SK-N-SH (cell line): ENCODE results near the gene FSHR. TPM values are rescaled to one million over a fixed set of nuclear protein-coding genes. Genes with fewer than 3 reads are reported as not detected.

Experiments
- CTCF ChIA-PET: fragments of 300-600, 350-600 bp; formaldehyde crosslinking; extraction: SDS; loops from one replicate; lab custom pipeline; 2021; lab: Yijun Ruan, JAX
- POLR2A ChIA-PET: fragments of 350-600 bp; sonication (Branson Sonifier 250); formaldehyde crosslinking; extraction: SDS; loops from one replicate; lab custom pipeline; 2020; ENCODE audit warnings: antibody characterized with exemption, inconsistent platforms; lab: Yijun Ruan, JAX
- DNase-seq: peaks from one replicate; pipeline ENCODE4 v3.0.0; 2012
- H2AFZ ChIP-seq: fragments of 200-600 bp; sonication (generic); 2 replicates; pipeline ENCODE4 v1.8.1; 2016; ENCODE audit warnings: antibody characterized with exemption, mild to moderate bottlenecking, low read depth
- H3F3A ChIP-seq: fragments of 200-600 bp; sonication (generic); replicated peaks from 2 replicates; pipeline ENCODE3; 2016; ENCODE audit warnings: antibody characterized with exemption, mild to moderate bottlenecking; ENCODE audit not compliant: insufficient read depth
- H3K27ac ChIP-seq, 2 experiments: fragments of 200-500 bp in 1 of 2; fragments of 200-600 bp in 1 of 2; sonication (Bioruptor generic) in 1 of 2; sonication (generic), shearing (Covaris generic) in 1 of 2; 2 replicates each; pipeline versions ENCODE4 v1.5.1 to v1.6.1; 2014 to 2016; ENCODE audit warnings: low read depth in 2 of 2, inconsistent platforms in 1 of 2, low read length in 1 of 2, mild to moderate bottlenecking in 1 of 2, mixed read lengths in 1 of 2
- H3K27me3 ChIP-seq: fragments of 200-600 bp; sonication (generic), shearing (Covaris generic); 2 replicates; pipeline ENCODE4 v1.6.1; 2016; ENCODE audit warnings: mixed run types; ENCODE audit not compliant: insufficient read depth
- H3K36me3 ChIP-seq, 2 experiments: fragments of 200-500 bp in 1 of 2; fragments of 200-600 bp in 1 of 2; sonication (Bioruptor generic) in 1 of 2; sonication (generic) in 1 of 2; replicated peaks in 1 of 2; 2 replicates each; pipeline versions ENCODE3 to v1.5.1; 2014 to 2016; ENCODE audit warnings: low read length in 1 of 2, mild to moderate bottlenecking in 1 of 2; ENCODE audit not compliant: insufficient read depth in 2 of 2, control insufficient read depth in 1 of 2
- H3K4me1 ChIP-seq, 2 experiments: fragments of 200-500 bp in 1 of 2; fragments of 200-600 bp in 1 of 2; sonication (Bioruptor generic) in 1 of 2; sonication (generic), shearing (Covaris generic) in 1 of 2; 2 replicates each; pipeline versions ENCODE4 v1.5.1 to v1.6.1; 2014 to 2016; ENCODE audit warnings: low read depth in 1 of 2, low read length in 1 of 2, mixed run types in 1 of 2; ENCODE audit not compliant: insufficient read depth in 2 of 2, control insufficient read depth in 1 of 2
- H3K4me2 ChIP-seq: fragments of 200-600 bp; sonication (generic), shearing (Covaris generic); 2 replicates; pipeline ENCODE4 v1.6.1; 2017; ENCODE audit warnings: mixed run types
- H3K4me3 ChIP-seq, 2 experiments: fragments of 200-500 bp in 1 of 2; fragments of 200-600 bp in 1 of 2; sonication (Bioruptor generic) in 1 of 2; sonication (generic), shearing (Covaris generic) in 1 of 2; 2 replicates each; pipeline versions ENCODE4 v1.5.1 to v1.8.1; 2014 to 2016; ENCODE audit warnings: low read depth in 2 of 2, inconsistent platforms in 1 of 2, low read length in 1 of 2, mild to moderate bottlenecking in 1 of 2, mixed read lengths in 1 of 2, moderate library complexity in 1 of 2
- H3K79me2 ChIP-seq: fragments of 200-600 bp; sonication (generic); 2 replicates; pipeline ENCODE4 v1.8.1; 2017; ENCODE audit warnings: mild to moderate bottlenecking; ENCODE audit not compliant: insufficient read depth
- H3K9ac ChIP-seq: fragments of 200-600 bp; sonication (generic); 2 replicates; pipeline ENCODE4 v1.6.1; 2017; ENCODE audit warnings: mixed run types
- H3K9me2 ChIP-seq: fragments of 200-600 bp; sonication (generic); 2 replicates; pipeline ENCODE4 v1.6.1; 2017; ENCODE audit warnings: mixed run types
- H3K9me3 ChIP-seq: fragments of 200-600 bp; sonication (generic); 2 replicates; pipeline ENCODE4 v1.6.1; 2017; ENCODE audit warnings: mixed run types, mild to moderate bottlenecking, moderate library complexity
- H4K20me1 ChIP-seq: fragments of 200-600 bp; sonication (generic); 2 replicates; pipeline ENCODE4 v1.6.1; 2017; ENCODE audit warnings: mild to moderate bottlenecking, mixed run types; ENCODE audit not compliant: insufficient read depth
- ELF1 ChIP-seq: IDR thresholded peaks from 2 replicates; pipeline ENCODE4 v1.4.0; 2012
- EP300 ChIP-seq, 2 experiments: IDR thresholded peaks; 2 replicates each; pipeline versions ENCODE4 v1.4.0 to v1.6.1; 2012; ENCODE audit warnings: borderline replicate concordance in 1 of 2, low read depth in 1 of 2, low read length in 1 of 2
- EZH2phosphoT487 ChIP-seq: fragments of 200-600 bp; sonication (generic); IDR thresholded peaks from 2 replicates; pipeline ENCODE4 v1.6.1; 2017; ENCODE audit warnings: low read depth, mixed run types, mild to moderate bottlenecking, antibody characterized with exemption, moderate library complexity, borderline replicate concordance
- FOXJ3 ChIP-seq: sonication (generic); formaldehyde crosslinking; IDR thresholded peaks from 2 replicates; pipeline ENCODE4 v1.5.1; 2020; ENCODE audit warnings: mild to moderate bottlenecking, missing genetic modification reagents
- GABPA ChIP-seq: IDR thresholded peaks from 2 replicates; pipeline ENCODE4 v1.4.0; 2012; ENCODE audit warnings: low read depth, mild to moderate bottlenecking
- GATA2 ChIP-seq: sonication (generic); formaldehyde crosslinking; IDR thresholded peaks from 2 replicates; pipeline ENCODE4 v1.5.0; 2020; ENCODE audit warnings: mild to moderate bottlenecking, missing genetic modification reagents
- JUND ChIP-seq: IDR thresholded peaks from 2 replicates; pipeline ENCODE4 v1.4.0; 2012
- NFIC ChIP-seq: IDR thresholded peaks from 2 replicates; pipeline ENCODE4 v1.4.0; 2012; ENCODE audit warnings: borderline replicate concordance
- NRF1 ChIP-seq: IDR thresholded peaks from 2 replicates; pipeline ENCODE4 v1.6.1; 2012; ENCODE audit warnings: low read depth, mild to moderate bottlenecking, low read length
- POLR2AphosphoS5 ChIP-seq: IDR thresholded peaks from 2 replicates; pipeline ENCODE4 v1.6.1; 2012; ENCODE audit warnings: low read depth, low read length
- RAD21 ChIP-seq: IDR thresholded peaks from 2 replicates; pipeline ENCODE4 v1.6.1; 2012; ENCODE audit warnings: mild to moderate bottlenecking, low read length
- RCOR1 ChIP-seq: fragments of 150-350 bp; IDR thresholded peaks from 2 replicates; pipeline ENCODE4 v1.6.1; 2017; ENCODE audit warnings: antibody characterized with exemption, low read length
- RXRA ChIP-seq: IDR thresholded peaks from 2 replicates; pipeline ENCODE4 v1.4.0; 2012; ENCODE audit warnings: low read depth, mild to moderate bottlenecking, borderline replicate concordance
- SIN3A ChIP-seq: IDR thresholded peaks from 2 replicates; pipeline ENCODE4 v1.6.1; 2012; ENCODE audit warnings: low read depth, mild to moderate bottlenecking, low read length, moderate library complexity, borderline replicate concordance
- SMC3 ChIP-seq: IDR thresholded peaks from 2 replicates; pipeline ENCODE4 v1.6.1; 2012; ENCODE audit warnings: low read depth, low read length, improper control_type of control experiment
- TAF1 ChIP-seq: IDR thresholded peaks from 2 replicates; pipeline ENCODE4 v1.6.1; 2012; ENCODE audit warnings: low read depth, mild to moderate bottlenecking, low read length, moderate library complexity, borderline replicate concordance
- TCF12 ChIP-seq: IDR thresholded peaks from 2 replicates; pipeline ENCODE4 v1.4.0; 2012
- YY1 ChIP-seq: IDR thresholded peaks from 2 replicates; pipeline ENCODE4 v1.4.0; 2012; ENCODE audit warnings: low read depth, mild to moderate bottlenecking
- WGBS: methylation state at CpG from one replicate; pipeline ENCODE4 v1.1.6; 2017; ENCODE audit warnings: low lambda C conversion rate; 5-methylcytosine and 5-hydroxymethylcytosine counted together
- polyA plus RNA-seq, 3 experiments: library from polyadenylated mRNA; depleted of rRNA; stranded (reverse); fragments of >200 nt; gene quantifications; 2 replicates each; pipeline ENCODE4 v1.2.3, GENCODE V29; 2012
- TF ChIP-seq, protein P1 (sequence below): fragments of 200-600 bp; sonication (generic); IDR thresholded peaks from 2 replicates; pipeline ENCODE4 v1.6.1; 2017; ENCODE audit warnings: antibody characterized with exemption, mild to moderate bottlenecking, moderate library complexity
- TF ChIP-seq, protein P2 (sequence below): IDR thresholded peaks from 2 replicates; pipeline ENCODE4 v1.6.1; 2012; ENCODE audit warnings: mild to moderate bottlenecking, low read depth, low read length, moderate library complexity

FSHR gene
- polyA plus RNA-seq, 1 of the 3 experiments (the other 2 are of a cell fraction): not detected

DNA sequence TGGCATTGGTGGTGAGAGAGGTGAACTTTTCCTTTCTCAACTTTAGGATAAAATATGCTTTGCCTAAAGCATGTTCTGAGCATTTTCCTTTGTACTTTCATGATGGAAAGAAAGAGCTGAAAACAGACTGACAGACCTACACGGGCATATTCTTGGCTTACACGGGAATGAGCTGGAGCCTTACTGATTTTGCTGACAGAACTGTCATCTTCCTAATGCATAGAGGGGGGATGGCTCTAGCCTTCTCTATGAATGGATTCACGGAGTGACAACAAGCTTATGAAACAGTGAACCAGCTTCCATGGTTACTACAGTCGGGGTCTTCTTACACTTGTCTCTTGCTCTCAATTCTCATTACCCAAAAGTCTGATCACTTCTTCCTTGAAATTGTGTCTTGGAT, 32.2 kb downstream of the FSHR start:
- Histone ChIP-seq H2AFZ (no peak overlapping the region), H3K27ac (no peak overlapping the region), H3K9ac (no peak overlapping the region), H3F3A (no peaks in the 10 kb centered on the region), H3K36me3 (no peaks in the 10 kb centered on the region), H4K20me1 (no peaks in the 10 kb centered on the region), H3K4me1 (no peaks in the 10 kb centered on the region), H3K9me3 (no peaks in the 10 kb centered on the region), H3K9me2 (no peaks in the 10 kb centered on the region), H3K4me2 (no peak overlapping the region), H3K27me3 (no peaks in the 10 kb centered on the region), H3K79me2 (no peaks in the 10 kb centered on the region), H3K4me3 (no peak overlapping the region)
- POLR2A ChIA-PET: no interaction called here
- no peak for DNase-seq
- TF ChIP-seq RXRA: no peak
- no peak for TF ChIP-seq ELF1
- no peak for TF ChIP-seq TAF1
- TF ChIP-seq GATA2: no peak
- TF ChIP-seq EP300 (IDR thresholded peaks at IDR 0.05; ENCODE audit: borderline replicate concordance in 1 of 2, low read depth in 1 of 2, low read length in 1 of 2): no peak
- TF ChIP-seq JUND: no peak
- no peak for TF ChIP-seq FOXJ3 (CRISPR knock-in tag)
- no peak for TF ChIP-seq YY1
- no peak for TF ChIP-seq RAD21
- no peak for TF ChIP-seq TCF12
- no peak for TF ChIP-seq RCOR1
- TF ChIP-seq EZH2phosphoT487: no peak
- no peak for TF ChIP-seq NRF1
- TF ChIP-seq NFIC: no peak
- TF ChIP-seq GABPA: no peak
- TF ChIP-seq, protein P1, sequence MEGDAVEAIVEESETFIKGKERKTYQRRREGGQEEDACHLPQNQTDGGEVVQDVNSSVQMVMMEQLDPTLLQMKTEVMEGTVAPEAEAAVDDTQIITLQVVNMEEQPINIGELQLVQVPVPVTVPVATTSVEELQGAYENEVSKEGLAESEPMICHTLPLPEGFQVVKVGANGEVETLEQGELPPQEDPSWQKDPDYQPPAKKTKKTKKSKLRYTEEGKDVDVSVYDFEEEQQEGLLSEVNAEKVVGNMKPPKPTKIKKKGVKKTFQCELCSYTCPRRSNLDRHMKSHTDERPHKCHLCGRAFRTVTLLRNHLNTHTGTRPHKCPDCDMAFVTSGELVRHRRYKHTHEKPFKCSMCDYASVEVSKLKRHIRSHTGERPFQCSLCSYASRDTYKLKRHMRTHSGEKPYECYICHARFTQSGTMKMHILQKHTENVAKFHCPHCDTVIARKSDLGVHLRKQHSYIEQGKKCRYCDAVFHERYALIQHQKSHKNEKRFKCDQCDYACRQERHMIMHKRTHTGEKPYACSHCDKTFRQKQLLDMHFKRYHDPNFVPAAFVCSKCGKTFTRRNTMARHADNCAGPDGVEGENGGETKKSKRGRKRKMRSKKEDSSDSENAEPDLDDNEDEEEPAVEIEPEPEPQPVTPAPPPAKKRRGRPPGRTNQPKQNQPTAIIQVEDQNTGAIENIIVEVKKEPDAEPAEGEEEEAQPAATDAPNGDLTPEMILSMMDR: no peak
- no peak for TF ChIP-seq SMC3
- TF ChIP-seq POLR2AphosphoS5: no peak
- TF ChIP-seq, protein P2, sequence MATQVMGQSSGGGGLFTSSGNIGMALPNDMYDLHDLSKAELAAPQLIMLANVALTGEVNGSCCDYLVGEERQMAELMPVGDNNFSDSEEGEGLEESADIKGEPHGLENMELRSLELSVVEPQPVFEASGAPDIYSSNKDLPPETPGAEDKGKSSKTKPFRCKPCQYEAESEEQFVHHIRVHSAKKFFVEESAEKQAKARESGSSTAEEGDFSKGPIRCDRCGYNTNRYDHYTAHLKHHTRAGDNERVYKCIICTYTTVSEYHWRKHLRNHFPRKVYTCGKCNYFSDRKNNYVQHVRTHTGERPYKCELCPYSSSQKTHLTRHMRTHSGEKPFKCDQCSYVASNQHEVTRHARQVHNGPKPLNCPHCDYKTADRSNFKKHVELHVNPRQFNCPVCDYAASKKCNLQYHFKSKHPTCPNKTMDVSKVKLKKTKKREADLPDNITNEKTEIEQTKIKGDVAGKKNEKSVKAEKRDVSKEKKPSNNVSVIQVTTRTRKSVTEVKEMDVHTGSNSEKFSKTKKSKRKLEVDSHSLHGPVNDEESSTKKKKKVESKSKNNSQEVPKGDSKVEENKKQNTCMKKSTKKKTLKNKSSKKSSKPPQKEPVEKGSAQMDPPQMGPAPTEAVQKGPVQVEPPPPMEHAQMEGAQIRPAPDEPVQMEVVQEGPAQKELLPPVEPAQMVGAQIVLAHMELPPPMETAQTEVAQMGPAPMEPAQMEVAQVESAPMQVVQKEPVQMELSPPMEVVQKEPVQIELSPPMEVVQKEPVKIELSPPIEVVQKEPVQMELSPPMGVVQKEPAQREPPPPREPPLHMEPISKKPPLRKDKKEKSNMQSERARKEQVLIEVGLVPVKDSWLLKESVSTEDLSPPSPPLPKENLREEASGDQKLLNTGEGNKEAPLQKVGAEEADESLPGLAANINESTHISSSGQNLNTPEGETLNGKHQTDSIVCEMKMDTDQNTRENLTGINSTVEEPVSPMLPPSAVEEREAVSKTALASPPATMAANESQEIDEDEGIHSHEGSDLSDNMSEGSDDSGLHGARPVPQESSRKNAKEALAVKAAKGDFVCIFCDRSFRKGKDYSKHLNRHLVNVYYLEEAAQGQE: no peak
- TF ChIP-seq SIN3A: no peak
- CTCF ChIA-PET: no interaction called here
- 15% methylated on average over 4 of the region's 4 CpGs for WGBS
